ENCODE measurements around the gene GLRA1. TPM values are rescaled to one million over a fixed set of nuclear protein-coding genes. Genes with fewer than 3 reads are reported as not detected.
"Not testable (repeated sequence)": the region's sequence is repeated elsewhere in the genome, so short reads cannot be mapped to it uniquely, and the experiment has no call there.

GLRA1 gene
- total RNA-seq, 1 experiment from 2014 or later, result not detected

DNA sequence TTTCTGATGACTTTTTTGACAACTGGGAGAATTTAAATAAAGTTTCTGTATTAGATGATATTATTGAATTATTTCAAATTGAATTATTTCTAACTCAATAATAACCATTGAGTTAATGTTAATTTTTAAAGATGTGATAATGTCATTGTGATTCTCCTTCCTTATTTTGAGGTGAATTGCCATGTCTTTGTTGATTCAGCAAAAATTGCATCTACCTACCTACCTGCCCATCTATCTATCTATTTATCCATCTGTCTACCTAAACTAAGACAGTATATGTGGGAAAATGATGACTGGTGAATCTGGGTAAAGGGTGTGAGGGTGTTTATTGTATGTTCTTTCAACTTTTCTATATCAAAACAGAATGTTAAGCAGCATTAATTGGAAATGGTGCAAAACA is 77.9 kb downstream of the GLRA1 start:
- ChIA-PET CTCF (no interaction called here), POLR2A (no interaction called here)
- in situ Hi-C loops (cut with HindIII; ENCODE audit: low pct_unique_long_range_greater_than_20kb, low sequenced_read_pairs) (no loop called here), intact Hi-C loops (cut with micrococcal nuclease; ENCODE audit: unreplicated experiment) (no loop called here)
- Histone ChIP-seq H3K4me3 (ENCODE audit: low read depth in 2 of 2, low read length in 2 of 2) (no peak overlapping the region), H3K27ac (ENCODE audit: low read length) (no peak overlapping the region), H3K4me1 (ENCODE audit: control insufficient read depth, insufficient read depth, low read length) (no peaks in the 10 kb centered on the region), H3K36me3 (ENCODE audit: control insufficient read depth, insufficient read depth, low read length) (no peaks in the 10 kb centered on the region), H3K27me3 (ENCODE audit: control insufficient read depth, insufficient read depth, low read length) (no peaks in the 10 kb centered on the region), H3K9me3 (ENCODE audit: control insufficient read depth, insufficient read depth, low read depth, low read length) (no peaks in the 10 kb centered on the region)
- no peak for ATAC-seq
- TF ChIP-seq, protein P1, sequence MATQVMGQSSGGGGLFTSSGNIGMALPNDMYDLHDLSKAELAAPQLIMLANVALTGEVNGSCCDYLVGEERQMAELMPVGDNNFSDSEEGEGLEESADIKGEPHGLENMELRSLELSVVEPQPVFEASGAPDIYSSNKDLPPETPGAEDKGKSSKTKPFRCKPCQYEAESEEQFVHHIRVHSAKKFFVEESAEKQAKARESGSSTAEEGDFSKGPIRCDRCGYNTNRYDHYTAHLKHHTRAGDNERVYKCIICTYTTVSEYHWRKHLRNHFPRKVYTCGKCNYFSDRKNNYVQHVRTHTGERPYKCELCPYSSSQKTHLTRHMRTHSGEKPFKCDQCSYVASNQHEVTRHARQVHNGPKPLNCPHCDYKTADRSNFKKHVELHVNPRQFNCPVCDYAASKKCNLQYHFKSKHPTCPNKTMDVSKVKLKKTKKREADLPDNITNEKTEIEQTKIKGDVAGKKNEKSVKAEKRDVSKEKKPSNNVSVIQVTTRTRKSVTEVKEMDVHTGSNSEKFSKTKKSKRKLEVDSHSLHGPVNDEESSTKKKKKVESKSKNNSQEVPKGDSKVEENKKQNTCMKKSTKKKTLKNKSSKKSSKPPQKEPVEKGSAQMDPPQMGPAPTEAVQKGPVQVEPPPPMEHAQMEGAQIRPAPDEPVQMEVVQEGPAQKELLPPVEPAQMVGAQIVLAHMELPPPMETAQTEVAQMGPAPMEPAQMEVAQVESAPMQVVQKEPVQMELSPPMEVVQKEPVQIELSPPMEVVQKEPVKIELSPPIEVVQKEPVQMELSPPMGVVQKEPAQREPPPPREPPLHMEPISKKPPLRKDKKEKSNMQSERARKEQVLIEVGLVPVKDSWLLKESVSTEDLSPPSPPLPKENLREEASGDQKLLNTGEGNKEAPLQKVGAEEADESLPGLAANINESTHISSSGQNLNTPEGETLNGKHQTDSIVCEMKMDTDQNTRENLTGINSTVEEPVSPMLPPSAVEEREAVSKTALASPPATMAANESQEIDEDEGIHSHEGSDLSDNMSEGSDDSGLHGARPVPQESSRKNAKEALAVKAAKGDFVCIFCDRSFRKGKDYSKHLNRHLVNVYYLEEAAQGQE (IDR thresholded peaks at IDR 0.05; ENCODE audit: insufficient read depth in 1 of 2, low read depth in 2 of 2, low read length in 1 of 2), result no peak
- TF ChIP-seq TCF7L2 (IDR thresholded peaks at IDR 0.05; ENCODE audit: low read depth, low read length), result no peak
- no peak for TF ChIP-seq POLR2AphosphoS5 (IDR thresholded peaks at IDR 0.05; ENCODE audit: low read depth, low read length)
- TF ChIP-seq, protein P2, sequence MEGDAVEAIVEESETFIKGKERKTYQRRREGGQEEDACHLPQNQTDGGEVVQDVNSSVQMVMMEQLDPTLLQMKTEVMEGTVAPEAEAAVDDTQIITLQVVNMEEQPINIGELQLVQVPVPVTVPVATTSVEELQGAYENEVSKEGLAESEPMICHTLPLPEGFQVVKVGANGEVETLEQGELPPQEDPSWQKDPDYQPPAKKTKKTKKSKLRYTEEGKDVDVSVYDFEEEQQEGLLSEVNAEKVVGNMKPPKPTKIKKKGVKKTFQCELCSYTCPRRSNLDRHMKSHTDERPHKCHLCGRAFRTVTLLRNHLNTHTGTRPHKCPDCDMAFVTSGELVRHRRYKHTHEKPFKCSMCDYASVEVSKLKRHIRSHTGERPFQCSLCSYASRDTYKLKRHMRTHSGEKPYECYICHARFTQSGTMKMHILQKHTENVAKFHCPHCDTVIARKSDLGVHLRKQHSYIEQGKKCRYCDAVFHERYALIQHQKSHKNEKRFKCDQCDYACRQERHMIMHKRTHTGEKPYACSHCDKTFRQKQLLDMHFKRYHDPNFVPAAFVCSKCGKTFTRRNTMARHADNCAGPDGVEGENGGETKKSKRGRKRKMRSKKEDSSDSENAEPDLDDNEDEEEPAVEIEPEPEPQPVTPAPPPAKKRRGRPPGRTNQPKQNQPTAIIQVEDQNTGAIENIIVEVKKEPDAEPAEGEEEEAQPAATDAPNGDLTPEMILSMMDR (IDR thresholded peaks at IDR 0.05), result no peak
- no peak for TF ChIP-seq SIN3A (IDR thresholded peaks at IDR 0.05; ENCODE audit: borderline replicate concordance, insufficient read depth, low read depth, low read length)
- no peak for DNase-seq (ENCODE audit: low read depth, low spot score)
- BruUV-seq (replicated peaks), result no TSS peak

DNA sequence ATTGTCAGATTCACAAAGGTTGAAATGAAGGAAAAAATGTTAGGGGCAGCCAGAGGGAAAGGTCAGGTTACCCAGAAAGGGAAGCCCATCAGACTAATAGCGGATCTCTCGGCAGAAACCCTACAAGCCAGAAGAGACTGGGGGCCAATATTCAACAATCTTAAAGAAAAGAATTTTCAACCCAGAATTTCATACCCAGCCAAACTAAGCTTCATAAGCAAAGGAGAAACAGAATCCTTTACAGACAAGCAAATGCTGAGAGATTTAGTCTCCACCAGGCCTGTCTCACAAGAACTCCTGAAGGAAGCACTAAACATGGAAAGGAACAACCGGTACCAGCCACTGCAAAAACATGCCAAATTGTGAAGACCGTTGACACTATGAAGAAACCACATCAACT is 91.8 kb downstream of the GLRA1 start:
- POLR2A ChIA-PET; H3K4me3 ChIP-seq (ENCODE audit: low read depth in 2 of 2, low read length in 2 of 2); ATAC-seq; H3K27me3 ChIP-seq (ENCODE audit: control insufficient read depth, insufficient read depth, low read length); H3K4me1 ChIP-seq (ENCODE audit: control insufficient read depth, insufficient read depth, low read length); DNase-seq (ENCODE audit: low read depth, low spot score); intact Hi-C loops (cut with micrococcal nuclease; ENCODE audit: unreplicated experiment); H3K27ac ChIP-seq (ENCODE audit: low read length); CTCF ChIA-PET; H3K36me3 ChIP-seq (ENCODE audit: control insufficient read depth, insufficient read depth, low read length); in situ Hi-C loops (cut with HindIII; ENCODE audit: low pct_unique_long_range_greater_than_20kb, low sequenced_read_pairs): not testable (repeated sequence)
- TSS peak; percentile 9 for BruUV-seq (replicated peaks)
- H3K9me3 ChIP-seq (ENCODE audit: control insufficient read depth, insufficient read depth, low read depth, low read length), result peaks cover 14% of the 10 kb centered on the region; the same call in 1 of the 2 replicates

DNA sequence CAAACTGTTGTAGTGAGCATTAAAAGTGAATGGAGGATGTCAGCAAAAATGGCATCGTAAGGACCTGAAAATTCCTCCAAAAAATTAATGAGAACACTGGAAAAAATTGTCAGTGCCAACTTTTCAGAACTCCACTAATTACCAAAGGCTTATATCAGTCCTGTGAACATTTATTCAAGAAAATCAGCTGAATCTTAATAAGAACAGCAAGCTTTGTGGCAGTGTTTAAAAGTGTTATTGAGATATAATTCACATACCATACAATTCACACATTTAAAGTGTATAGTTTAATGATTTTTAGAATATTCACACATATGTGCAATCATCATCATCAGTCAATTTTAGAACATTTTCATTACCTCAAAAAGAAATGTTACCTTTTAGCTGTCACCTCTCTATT is 95.3 kb downstream of the GLRA1 start:
- H3K27me3 ChIP-seq (ENCODE audit: control insufficient read depth, insufficient read depth, low read length), result no peaks in the 10 kb centered on the region
- H3K36me3 ChIP-seq (ENCODE audit: control insufficient read depth, insufficient read depth, low read length), result peaks cover 8% of the 10 kb centered on the region; the same call in 1 of the 2 replicates
- H3K9me3 ChIP-seq (ENCODE audit: control insufficient read depth, insufficient read depth, low read depth, low read length), result peaks cover 14% of the 10 kb centered on the region; the same call in 1 of the 2 replicates
- TF ChIP-seq POLR2AphosphoS5 (IDR thresholded peaks at IDR 0.05; ENCODE audit: low read depth, low read length) (no peak), TCF7L2 (IDR thresholded peaks at IDR 0.05; ENCODE audit: low read depth, low read length) (no peak), SIN3A (IDR thresholded peaks at IDR 0.05; ENCODE audit: borderline replicate concordance, insufficient read depth, low read depth, low read length) (no peak)
- TF ChIP-seq, protein P1 (IDR thresholded peaks at IDR 0.05; ENCODE audit: insufficient read depth in 1 of 2, low read depth in 2 of 2, low read length in 1 of 2), result no peak
- TF ChIP-seq, protein P2 (IDR thresholded peaks at IDR 0.05), result no peak
- in situ Hi-C loops (cut with HindIII; ENCODE audit: low pct_unique_long_range_greater_than_20kb, low sequenced_read_pairs) (no loop called here), intact Hi-C loops (cut with micrococcal nuclease; ENCODE audit: unreplicated experiment) (loop anchor here (10.0 kb wide), 1 partner anchor 675 kb away; no protein-coding TSS in a partner anchor)
- H3K4me3 ChIP-seq (ENCODE audit: low read depth in 2 of 2, low read length in 2 of 2), result no peak overlapping the region
- no peaks in the 10 kb centered on the region; the same call in 1 of the 2 replicates for H3K4me1 ChIP-seq (ENCODE audit: control insufficient read depth, insufficient read depth, low read length)
- CTCF ChIA-PET, result no interaction called here
- ATAC-seq (no peak), DNase-seq (ENCODE audit: low read depth, low spot score) (no peak)
- POLR2A ChIA-PET, result interaction anchor here (0.6 kb wide), 1 partner anchor 34 kb away, joined by 3 read pairs; no protein-coding TSS in a partner anchor
- H3K27ac ChIP-seq (ENCODE audit: low read length), result no peak overlapping the region
- no TSS peak for BruUV-seq (replicated peaks)
